CD4-positive, CD25-positive, alpha-beta regulatory T cell (primary cell): ENCODE data around the gene ZNF385A. TPM values are rescaled to one million over a fixed set of nuclear protein-coding genes. Genes with fewer than 3 reads are reported as not detected.

ENCODE experiments used
- ATAC-seq, 2 donors: fragments of 150-1000 bp; cut with Tn5 transposase; one replicate each; pipeline ENCODE4 v1.10.0; 2021; ENCODE audit warnings: low read depth in 2 of 2, moderate number of reproducible peaks in 2 of 2, moderate library complexity in 1 of 2
- DNase-seq, 3 donors: peaks; one replicate each; pipeline versions ENCODE4 v3.0.0 to v3.0.0-alpha.2; 2012 to 2022; ENCODE audit warnings: mixed read lengths in 1 of 3
- H3K27ac ChIP-seq: one replicate; pipeline ENCODE4 v1.7.0; 2013; ENCODE audit warnings: mild to moderate bottlenecking, low read length; ENCODE audit not compliant: insufficient read depth, poor library complexity, severe bottlenecking
- H3K27me3 ChIP-seq: one replicate; pipeline ENCODE4 v1.7.0; 2013; ENCODE audit warnings: low read length; ENCODE audit not compliant: control insufficient read depth, insufficient read depth
- H3K36me3 ChIP-seq: one replicate; pipeline ENCODE4 v1.7.0; 2013; ENCODE audit warnings: mild to moderate bottlenecking, low read length, moderate library complexity; ENCODE audit not compliant: control insufficient read depth, insufficient read depth
- H3K4me1 ChIP-seq: 2 replicates; pipeline ENCODE4 v1.7.0; 2013; ENCODE audit warnings: mild to moderate bottlenecking, low read length; ENCODE audit not compliant: insufficient read depth, control insufficient read depth, poor library complexity, severe bottlenecking
- H3K4me3 ChIP-seq: one replicate; pipeline ENCODE4 v1.7.0; 2013; ENCODE audit warnings: low read depth, mild to moderate bottlenecking, low read length, moderate library complexity
- H3K9me3 ChIP-seq, 2 experiments: 1 replicate in 1 of 2; 2 replicates in 1 of 2; pipeline ENCODE4 v1.7.0; 2013; ENCODE audit warnings: low read length in 2 of 2, mild to moderate bottlenecking in 1 of 2, moderate library complexity in 1 of 2; ENCODE audit not compliant: control insufficient read depth in 2 of 2
- H3K27ac Mint-ChIP-seq, 3 donors: one replicate each; pipeline ENCODE4 v1.8.0; 2020 to 2022; ENCODE audit warnings: mild to moderate bottlenecking in 3 of 3, mixed read lengths in 3 of 3, moderate library complexity in 2 of 3
- H3K27me3 Mint-ChIP-seq: one replicate; pipeline ENCODE4 v1.8.0; 2022; ENCODE audit warnings: mild to moderate bottlenecking, mixed read lengths
- H3K36me3 Mint-ChIP-seq: one replicate; pipeline ENCODE4 v1.8.0; 2020; ENCODE audit warnings: mixed read lengths
- H3K4me1 Mint-ChIP-seq, 4 donors: one replicate each; pipeline ENCODE4 v1.8.0; 2020 to 2022; ENCODE audit warnings: mixed read lengths in 4 of 4, mild to moderate bottlenecking in 1 of 4
- H3K4me3 Mint-ChIP-seq, 4 donors: one replicate each; pipeline ENCODE4 v1.8.0; 2020 to 2022; ENCODE audit warnings: mild to moderate bottlenecking in 4 of 4, mixed read lengths in 4 of 4, moderate library complexity in 3 of 4
- H3K9me3 Mint-ChIP-seq, 7 donors: one replicate each; pipeline ENCODE4 v1.8.0; 2020 to 2022; ENCODE audit warnings: mixed read lengths in 7 of 7, mild to moderate bottlenecking in 3 of 7, moderate library complexity in 2 of 7
- polyA plus RNA-seq, 4 donors: library from polyadenylated mRNA; unstranded; fragments of 300-500 nt; fragmentation: Illumina TruSeq; gene quantifications; one replicate each; pipeline ENCODE4 v1.2.3, GENCODE V29; 2021
- total RNA-seq: library from RNA; stranded (reverse); gene quantifications from one replicate; pipeline ENCODE4 v1.2.3, GENCODE V29; 2022

ZNF385A gene
- total and polyA plus RNA-seq, 5 donors from 2014 or later = 0.14 to 0.86 (median 0.17) TPM; not detected in 2

GRCh38 chr12:54412786-54413185 is 28.3 kb upstream of the ZNF385A start:
- Histone ChIP-seq H3K27ac (peak overlapping the region; percentile 87), H3K27me3 (no peaks in the 10 kb centered on the region), H3K4me3 (peak overlapping the region; percentile 82), H3K4me1 (peaks cover 69% of the 10 kb centered on the region), H3K9me3 (no peaks in the 10 kb centered on the region), H3K36me3 (peaks cover 17% of the 10 kb centered on the region)
- Mint-ChIP-seq H3K27ac (peak overlapping the region; percentile 96 to 100 (median 96)), H3K27me3 (no peaks in the 10 kb centered on the region), H3K4me1 (peaks cover 11 to 85% (median 46%) of the 10 kb centered on the region in 4 donors), H3K36me3 (peaks cover 17% of the 10 kb centered on the region), H3K4me3 (peak overlapping the region; percentile 70 to 83 (median 76)), H3K9me3 (no peaks in the 10 kb centered on the region)
- ATAC-seq = peak; percentile 15 to 28
- peak in 2 of 3 donors; percentile 39 to 62 for DNase-seq

GRCh38 chr12:54412348-54412747 is 27.8 kb upstream of the ZNF385A start:
- peak overlapping the region; percentile 96 to 100 (median 96) for H3K27ac Mint-ChIP-seq
- H3K4me3 Mint-ChIP-seq = peak overlapping the region; percentile 70 to 83 (median 76)
- Histone ChIP-seq H3K27ac (peak overlapping the region; percentile 87), H3K9me3 (no peaks in the 10 kb centered on the region), H3K27me3 (no peaks in the 10 kb centered on the region), H3K4me3 (peak overlapping the region; percentile 82), H3K4me1 (peaks cover 65% of the 10 kb centered on the region), H3K36me3 (peaks cover 22% of the 10 kb centered on the region)
- no peak for DNase-seq
- no peak for ATAC-seq
- H3K4me1 Mint-ChIP-seq = peaks cover 11 to 85% (median 46%) of the 10 kb centered on the region in 4 donors
- H3K9me3 Mint-ChIP-seq = no peaks in the 10 kb centered on the region
- H3K36me3 Mint-ChIP-seq = peaks cover 19% of the 10 kb centered on the region
- no peaks in the 10 kb centered on the region for H3K27me3 Mint-ChIP-seq

GRCh38 chr12:54411391-54412241 is 27.1 kb upstream of the ZNF385A start:
- peak overlapping the region; percentile 17 to 83 (median 74) for H3K4me3 Mint-ChIP-seq
- Histone ChIP-seq H3K9me3 (no peaks in the 10 kb centered on the region), H3K4me3 (peak overlapping the region; percentile 82), H3K36me3 (peaks cover 29% of the 10 kb centered on the region), H3K27me3 (no peaks in the 10 kb centered on the region), H3K27ac (peak overlapping the region; percentile 87), H3K4me1 (peaks cover 57% of the 10 kb centered on the region)
- H3K27me3 Mint-ChIP-seq = no peaks in the 10 kb centered on the region
- H3K9me3 Mint-ChIP-seq = no peaks in the 10 kb centered on the region
- DNase-seq (peak in 2 of 3 donors; percentile 41 to 78), ATAC-seq (peak; percentile 35 to 38)
- peaks cover 11 to 85% (median 46%) of the 10 kb centered on the region in 4 donors for H3K4me1 Mint-ChIP-seq
- peak overlapping the region; percentile 96 to 100 (median 96) for H3K27ac Mint-ChIP-seq
- peaks cover 27% of the 10 kb centered on the region for H3K36me3 Mint-ChIP-seq

GRCh38 chr12:54409267-54409666 is 24.7 kb upstream of the ZNF385A start:
- no peaks in the 10 kb centered on the region for H3K9me3 ChIP-seq
- Mint-ChIP-seq H3K9me3 (no peaks in the 10 kb centered on the region), H3K4me3 (no peak overlapping the region), H3K36me3 (peaks cover 39% of the 10 kb centered on the region), H3K27ac (peak overlapping the region; percentile 62 to 89 (median 83)), H3K4me1 (peaks cover 15 to 85% (median 44%) of the 10 kb centered on the region in 4 donors), H3K27me3 (no peaks in the 10 kb centered on the region)
- peaks cover 43% of the 10 kb centered on the region for H3K4me1 ChIP-seq
- no peak overlapping the region for H3K4me3 ChIP-seq
- H3K27ac ChIP-seq = no peak overlapping the region
- ATAC-seq = no peak
- peaks cover 52% of the 10 kb centered on the region for H3K36me3 ChIP-seq
- no peak for DNase-seq
- H3K27me3 ChIP-seq = no peaks in the 10 kb centered on the region

GRCh38 chr12:54407183-54407905 is 22.8 kb upstream of the ZNF385A start:
- Mint-ChIP-seq H3K4me3 (no peak overlapping the region), H3K27me3 (no peaks in the 10 kb centered on the region), H3K36me3 (peaks cover 45% of the 10 kb centered on the region), H3K9me3 (no peaks in the 10 kb centered on the region), H3K27ac (peak overlapping the region; percentile 50 to 85 (median 62)), H3K4me1 (peaks cover 11 to 68% (median 31%) of the 10 kb centered on the region in 4 donors)
- peaks cover 28% of the 10 kb centered on the region for H3K4me1 ChIP-seq
- DNase-seq (no peak), ATAC-seq (no peak)
- H3K27ac ChIP-seq = no peak overlapping the region
- peaks cover 68% of the 10 kb centered on the region for H3K36me3 ChIP-seq
- H3K27me3 ChIP-seq = no peaks in the 10 kb centered on the region
- H3K4me3 ChIP-seq = no peak overlapping the region
- no peaks in the 10 kb centered on the region for H3K9me3 ChIP-seq

GRCh38 chr12:54405573-54405972 is 21.0 kb upstream of the ZNF385A start:
- H3K27ac ChIP-seq = no peak overlapping the region
- no peaks in the 10 kb centered on the region for H3K9me3 ChIP-seq
- Mint-ChIP-seq H3K9me3 (no peaks in the 10 kb centered on the region), H3K4me3 (peak overlapping the region in 1 of 4 donors; percentile 64), H3K27ac (peak overlapping the region; percentile 56 to 85 (median 62)), H3K36me3 (peaks cover 55% of the 10 kb centered on the region), H3K4me1 (peaks cover 6 to 50% (median 23%) of the 10 kb centered on the region in 4 donors), H3K27me3 (no peaks in the 10 kb centered on the region)
- no peak overlapping the region for H3K4me3 ChIP-seq
- H3K4me1 ChIP-seq = peaks cover 12% of the 10 kb centered on the region
- DNase-seq (no peak), ATAC-seq (no peak)
- H3K27me3 ChIP-seq = no peaks in the 10 kb centered on the region
- peaks cover 85% of the 10 kb centered on the region for H3K36me3 ChIP-seq

GRCh38 chr12:54405106-54405505 is 20.6 kb upstream of the ZNF385A start:
- peaks cover 59% of the 10 kb centered on the region for H3K36me3 Mint-ChIP-seq
- no peaks in the 10 kb centered on the region for H3K9me3 Mint-ChIP-seq
- H3K9me3 ChIP-seq = no peaks in the 10 kb centered on the region
- H3K4me1 Mint-ChIP-seq = peaks cover 6 to 51% (median 23%) of the 10 kb centered on the region in 4 donors
- no peaks in the 10 kb centered on the region for H3K27me3 ChIP-seq
- H3K27ac ChIP-seq = no peak overlapping the region
- peaks cover 12% of the 10 kb centered on the region for H3K4me1 ChIP-seq
- H3K4me3 Mint-ChIP-seq = no peak overlapping the region
- no peaks in the 10 kb centered on the region for H3K27me3 Mint-ChIP-seq
- no peak overlapping the region for H3K4me3 ChIP-seq
- H3K27ac Mint-ChIP-seq = peak overlapping the region in 2 of 3 donors; percentile 74 to 91
- H3K36me3 ChIP-seq = peaks cover 89% of the 10 kb centered on the region
- no peak for ATAC-seq
- DNase-seq = no peak
